DMS79 treated with DMSO at 0.1 percent for 48 hours (cell line): ENCODE data around the gene STK32A.
"Not testable (repeated sequence)": the region's sequence is repeated elsewhere in the genome, so short reads cannot be mapped to it uniquely, and the experiment has no call there.

Source experiments
- DNase-seq: peaks from one replicate; lab custom pipeline; 2025; lab: John Stamatoyannopoulos, UW

Gene STK32A

DNA sequence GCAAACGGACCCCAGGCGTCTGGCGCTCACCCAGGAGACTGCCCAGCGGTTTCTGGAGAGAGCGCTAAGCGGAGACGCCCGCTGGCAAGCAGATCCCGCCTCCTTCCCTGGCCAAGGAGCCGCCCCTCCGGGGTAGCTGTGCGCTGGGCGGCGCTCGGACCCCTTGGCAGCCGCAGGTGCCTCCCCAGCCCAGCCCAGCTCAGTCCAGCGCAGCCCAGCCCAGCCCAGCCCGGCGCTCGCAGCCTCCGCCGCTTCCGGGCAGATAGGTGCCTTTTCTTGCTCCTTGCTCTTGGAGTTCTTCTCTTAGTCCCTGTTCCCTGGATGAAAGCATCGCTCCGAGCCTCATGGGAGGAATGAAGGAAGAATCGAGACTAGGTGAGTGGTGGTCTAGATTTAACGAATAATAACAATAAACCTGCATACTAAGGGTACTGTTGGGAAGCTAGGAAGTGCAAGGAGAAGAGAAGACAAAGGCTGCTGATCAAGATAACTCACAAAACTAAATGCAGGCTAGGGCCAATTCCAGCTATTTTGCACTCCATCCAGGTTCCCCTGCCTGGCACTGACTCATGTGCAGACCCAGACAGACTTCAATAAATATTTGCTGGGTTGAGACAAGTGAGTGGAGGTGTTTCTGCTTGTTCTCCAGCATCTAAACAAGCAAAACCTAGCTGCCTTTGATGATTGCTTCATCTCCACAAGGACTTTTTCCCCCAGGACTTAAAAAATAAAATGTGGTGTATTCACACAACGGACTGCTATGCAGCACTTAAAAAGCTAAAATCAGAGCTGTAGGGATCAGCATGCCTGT, at the start of gene STK32A:
TSS of gene STK32A (plus strand) at position 202 of the 811 bp plus-strand sequence. CDS start 4,609 bp downstream, outside the sequence.
- DNase-seq: peak; percentile 63

DNA sequence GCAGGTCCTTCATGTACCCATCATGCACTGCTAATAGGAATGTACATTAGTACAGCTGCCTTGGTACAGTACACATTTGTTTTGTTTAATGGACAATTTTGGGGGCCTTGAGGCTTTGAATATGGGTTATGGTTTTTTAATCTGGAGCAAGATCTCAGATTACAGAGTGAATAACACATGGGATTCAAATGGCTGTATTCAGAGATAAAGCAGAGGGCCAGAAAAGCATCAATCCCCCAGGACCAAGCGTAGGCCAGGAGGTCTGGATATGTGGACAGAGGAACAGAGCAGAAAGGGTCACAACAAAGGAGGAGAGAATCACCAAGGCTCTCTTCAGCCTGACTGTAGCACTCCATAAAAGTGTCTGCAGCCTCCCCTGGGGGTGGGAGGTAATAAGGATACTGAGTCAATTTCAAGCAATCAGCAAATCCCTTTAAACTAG, 47.7 kb upstream of the STK32A start:
- no peak for DNase-seq

DNA sequence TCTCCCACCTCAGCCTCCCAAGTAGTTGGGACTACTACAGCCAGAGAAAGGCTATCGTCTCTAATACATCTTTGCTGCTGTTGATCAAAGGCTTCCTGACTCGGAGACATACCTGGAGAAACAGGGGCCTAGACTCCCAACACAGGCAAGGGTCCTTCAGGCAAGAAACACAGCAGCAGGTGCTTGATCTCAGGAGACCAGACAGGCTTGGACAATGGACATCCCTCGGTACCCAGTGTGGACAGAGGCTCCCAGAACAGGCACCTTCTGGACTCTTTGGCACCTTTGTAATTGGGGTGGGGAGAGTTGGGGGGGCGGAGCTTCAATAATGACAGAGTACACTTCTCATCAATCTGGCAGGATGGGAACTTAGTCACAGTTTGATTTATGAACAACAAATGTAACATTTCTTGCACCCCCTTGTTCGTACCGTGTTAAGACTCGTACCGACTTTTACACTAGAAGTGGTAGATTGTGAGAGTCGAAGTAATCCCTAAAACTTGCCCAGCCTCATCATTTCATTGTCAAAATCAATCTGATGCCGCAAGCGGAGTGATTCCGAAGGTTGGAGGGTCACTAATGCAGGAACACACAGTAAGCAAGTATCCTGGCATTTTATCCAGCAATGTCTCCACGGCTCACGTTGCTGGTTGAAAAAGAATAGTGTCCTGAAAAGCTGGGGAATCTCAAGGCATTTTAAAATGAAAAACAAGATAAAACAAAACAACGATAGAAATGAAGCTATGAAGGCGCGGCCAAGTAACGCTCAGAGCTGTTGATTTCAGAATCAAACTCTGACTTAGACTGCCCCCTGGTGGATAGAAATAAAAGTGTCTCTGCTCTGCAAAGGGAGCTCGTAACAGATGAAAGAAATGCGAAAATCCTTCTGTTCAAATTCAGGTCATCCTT, 46.4 kb upstream of the STK32A start:
- peak; percentile 50 for DNase-seq

- DNase-seq: no peak
Observed at GRCh38 chr5:147189109-147189424, 45.8 kb upstream of the STK32A start.

GRCh38 chr5:147190331-147190730, 44.5 kb upstream of the STK32A start:
- no peak for DNase-seq

DNA sequence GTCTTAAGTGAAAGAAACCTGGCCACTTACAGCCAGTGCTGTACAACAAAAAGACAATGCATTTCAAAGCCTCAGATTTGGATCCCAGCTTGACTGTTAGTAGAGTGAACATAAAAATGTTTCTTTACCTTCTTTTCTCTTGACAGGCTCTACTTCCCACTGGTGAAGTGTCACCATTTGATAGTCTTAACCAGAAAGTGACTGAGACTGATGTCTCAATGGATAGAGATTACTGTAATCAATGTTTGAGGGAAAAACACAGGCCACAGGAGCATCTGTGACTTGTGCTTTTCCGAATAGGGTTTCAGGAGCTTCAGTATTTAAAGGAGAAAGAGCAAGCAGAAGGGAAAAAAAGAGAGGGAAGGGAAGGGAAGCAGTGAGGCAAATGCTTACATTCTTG, 41.7 kb upstream of the STK32A start:
- no peak for DNase-seq

GRCh38 chr5:147200004-147200403, 34.8 kb upstream of the STK32A start:
- no peak for DNase-seq

DNA sequence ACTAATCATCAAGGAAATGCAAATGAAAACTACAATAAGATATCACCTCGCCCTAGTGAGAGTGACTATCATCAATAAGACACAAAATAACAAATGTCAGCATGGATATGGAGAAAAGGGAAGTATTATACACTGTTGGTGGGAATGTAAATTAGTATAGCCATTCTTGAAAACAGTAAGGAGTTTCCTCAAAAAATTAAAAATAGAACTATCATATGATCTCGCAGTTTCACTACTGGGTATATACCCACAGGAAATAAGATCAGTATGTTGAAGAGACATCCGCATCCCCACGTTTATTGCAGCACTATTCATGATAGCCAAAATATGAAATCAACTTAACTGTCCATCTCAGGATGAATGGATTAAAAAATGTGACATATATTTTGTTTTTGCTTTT, 31.6 kb upstream of the STK32A start:
- no peak for DNase-seq

DNA sequence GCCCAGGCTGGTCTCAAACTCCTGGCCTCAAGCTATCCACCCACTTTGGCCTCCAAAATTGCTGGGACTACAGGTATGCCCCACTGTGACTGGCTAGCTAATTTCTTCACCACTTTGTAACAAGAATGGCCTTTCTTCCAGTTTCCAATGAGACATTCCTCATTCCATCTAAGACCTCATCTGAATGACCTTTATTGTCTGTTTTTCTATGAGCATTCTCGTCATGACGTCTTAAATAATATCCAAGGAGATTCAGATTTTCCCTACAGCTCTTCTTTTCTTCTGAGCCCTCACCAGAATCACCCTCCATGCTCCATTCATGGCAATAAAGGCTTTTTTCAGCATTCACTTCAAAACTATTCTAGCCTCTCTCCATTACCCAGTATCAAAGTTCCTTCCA, 30.2 kb upstream of the STK32A start:
- no peak for DNase-seq

GRCh38 chr5:147208134-147208533, 26.7 kb upstream of the STK32A start:
- no peak for DNase-seq

GRCh38 chr5:147216552-147217154, 18.2 kb upstream of the STK32A start:
- no peak for DNase-seq

GRCh38 chr5:147223343-147223742, 11.5 kb upstream of the STK32A start:
- DNase-seq: no peak

GRCh38 chr5:147223948-147224791, 10.7 kb upstream of the STK32A start:
- peak; percentile 6 for DNase-seq

DNA sequence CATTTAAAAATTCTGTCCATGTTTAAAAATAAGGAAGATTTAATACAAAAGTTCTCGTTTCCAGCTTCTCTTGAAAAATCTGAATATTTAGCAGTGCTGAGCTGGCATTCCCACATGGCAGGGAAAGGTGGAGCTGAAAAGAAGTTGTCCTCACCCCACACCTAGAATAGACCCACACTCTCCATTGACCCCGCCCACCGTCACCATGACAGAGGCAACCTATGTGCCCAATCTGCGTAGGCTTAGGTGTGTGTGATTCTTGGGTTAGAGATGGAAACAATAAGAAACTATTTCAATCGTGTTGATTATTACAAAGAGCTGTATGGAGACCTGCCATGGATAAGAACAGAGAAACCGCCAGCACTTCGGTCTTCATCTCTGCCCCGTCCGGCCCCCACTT, 8.9 kb upstream of the STK32A start:
- DNase-seq: no peak

GRCh38 chr5:147226512-147226911, 8.3 kb upstream of the STK32A start:
- no peak for DNase-seq

DNA sequence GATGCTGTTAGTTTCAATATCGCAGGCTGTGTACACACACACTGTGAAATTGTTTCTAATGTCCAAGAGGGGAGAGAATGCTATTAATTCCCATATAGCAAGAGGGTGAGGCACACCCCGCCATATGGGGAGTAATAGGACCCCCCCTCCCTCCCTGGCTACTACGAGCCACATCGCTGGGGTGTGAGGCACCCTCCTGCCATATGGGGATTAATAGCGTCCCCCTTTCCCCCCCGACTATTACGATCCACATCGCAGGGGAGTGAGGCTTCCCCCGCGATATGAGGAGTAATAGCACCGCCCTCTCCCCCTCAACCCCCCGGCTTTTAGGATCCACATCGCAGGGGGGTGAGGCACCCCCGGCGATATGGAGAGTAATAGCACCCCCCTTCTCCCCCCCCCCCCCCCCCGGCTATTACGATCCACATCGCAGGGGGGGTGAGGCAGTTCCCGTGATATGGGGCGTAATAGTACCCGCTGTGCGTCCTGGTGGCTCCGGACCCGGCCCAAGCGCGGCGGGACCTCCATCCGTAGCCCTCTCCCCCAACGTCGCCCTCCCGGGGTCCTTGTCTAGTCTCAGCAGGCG, 494 bp upstream of the STK32A start:
- DNase-seq: no peak

- no peak for DNase-seq
Observed at GRCh38 chr5:147240266-147240985, 5.6 kb downstream of the STK32A start.

DNA sequence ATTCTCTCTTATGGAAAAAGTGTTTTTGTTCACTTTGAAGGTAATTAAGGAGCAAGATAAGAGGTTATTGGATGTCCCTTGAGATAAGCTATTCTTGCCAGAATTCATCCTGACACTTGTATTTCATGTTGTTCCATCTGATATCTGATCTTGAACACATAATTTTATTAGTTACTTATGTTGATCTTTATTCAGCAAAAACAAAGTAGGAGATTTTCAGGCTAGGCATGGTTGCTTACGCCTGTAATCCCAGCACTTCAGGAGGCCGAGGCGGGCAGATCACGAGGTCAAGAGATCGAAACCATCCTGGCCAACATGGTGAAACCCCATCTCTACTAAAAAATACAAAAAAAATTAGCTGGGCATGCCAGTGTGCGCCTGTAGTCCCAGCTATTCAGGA, 8.4 kb downstream of the STK32A start:
- not testable (repeated sequence) for DNase-seq

GRCh38 chr5:147245381-147246165, 10.7 kb downstream of the STK32A start:
- no peak for DNase-seq

DNA sequence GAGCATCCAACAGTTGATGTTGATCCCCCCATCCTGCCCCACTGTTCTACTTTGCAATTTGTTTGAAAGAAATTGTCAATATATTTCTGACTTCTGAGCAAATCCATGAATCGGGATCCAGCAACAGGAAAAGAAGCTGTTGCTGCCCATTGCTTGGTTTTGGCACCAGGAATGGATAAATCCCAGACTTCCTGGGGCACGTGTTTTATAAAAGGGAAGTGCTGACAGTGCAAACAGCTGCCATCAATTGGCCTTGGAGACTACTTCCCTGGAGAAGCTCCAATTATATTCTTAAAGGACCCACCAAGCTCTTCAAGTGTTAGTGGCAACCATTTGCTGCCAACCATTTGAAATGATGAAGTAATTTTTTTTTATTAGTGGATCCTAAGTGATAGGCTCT, 13.7 kb downstream of the STK32A start:
- no peak for DNase-seq
